ENCODE results near the gene MTURN.
A peak's percentile ranks its signal among the peaks of the same experiment; 100 is the strongest.

DNA sequence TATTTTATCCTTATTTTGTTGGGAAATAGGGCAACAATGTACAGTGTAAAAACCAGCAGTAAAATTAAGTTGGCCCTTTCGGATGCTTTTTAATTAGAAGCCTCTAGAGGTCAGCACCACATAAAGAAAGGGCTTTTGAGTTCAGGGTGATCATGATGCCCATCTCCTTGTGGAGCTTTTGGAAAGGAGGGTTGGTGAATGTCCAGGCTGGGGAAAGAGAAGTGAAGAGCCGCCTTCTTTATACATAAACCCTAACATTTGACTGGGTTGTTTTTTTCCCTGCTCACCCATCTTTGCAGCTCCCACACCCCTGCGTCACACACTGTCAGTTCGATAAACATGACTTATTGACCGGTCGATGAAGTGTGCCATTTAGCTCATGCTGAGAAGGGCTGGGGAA, 29.8 kb downstream of the MTURN start:
- no peak for TF ChIP-seq POLR2AphosphoS5 (IDR thresholded peaks at IDR 0.05)
- TF ChIP-seq, protein P1, sequence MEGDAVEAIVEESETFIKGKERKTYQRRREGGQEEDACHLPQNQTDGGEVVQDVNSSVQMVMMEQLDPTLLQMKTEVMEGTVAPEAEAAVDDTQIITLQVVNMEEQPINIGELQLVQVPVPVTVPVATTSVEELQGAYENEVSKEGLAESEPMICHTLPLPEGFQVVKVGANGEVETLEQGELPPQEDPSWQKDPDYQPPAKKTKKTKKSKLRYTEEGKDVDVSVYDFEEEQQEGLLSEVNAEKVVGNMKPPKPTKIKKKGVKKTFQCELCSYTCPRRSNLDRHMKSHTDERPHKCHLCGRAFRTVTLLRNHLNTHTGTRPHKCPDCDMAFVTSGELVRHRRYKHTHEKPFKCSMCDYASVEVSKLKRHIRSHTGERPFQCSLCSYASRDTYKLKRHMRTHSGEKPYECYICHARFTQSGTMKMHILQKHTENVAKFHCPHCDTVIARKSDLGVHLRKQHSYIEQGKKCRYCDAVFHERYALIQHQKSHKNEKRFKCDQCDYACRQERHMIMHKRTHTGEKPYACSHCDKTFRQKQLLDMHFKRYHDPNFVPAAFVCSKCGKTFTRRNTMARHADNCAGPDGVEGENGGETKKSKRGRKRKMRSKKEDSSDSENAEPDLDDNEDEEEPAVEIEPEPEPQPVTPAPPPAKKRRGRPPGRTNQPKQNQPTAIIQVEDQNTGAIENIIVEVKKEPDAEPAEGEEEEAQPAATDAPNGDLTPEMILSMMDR (IDR thresholded peaks at IDR 0.05; ENCODE audit: poor library complexity, severe bottlenecking): peak; percentile 78
